Activated CD4-positive, alpha-beta T cell treated with anti-CD3 and anti-CD28 coated beads, Interleukin-2, amount 10 ng/mL, durations not matched to agents 24 days and 14 days (primary cell): ENCODE results near the gene FOXE1. TPM values are rescaled to one million over a fixed set of nuclear protein-coding genes. Genes with fewer than 3 reads are reported as not detected.

Experiments used
- DNase-seq: peaks from one replicate; pipeline ENCODE4 v3.0.0; 2022
- H3K27ac Mint-ChIP-seq: one replicate; pipeline ENCODE4 v1.8.0; 2022; ENCODE audit warnings: mild to moderate bottlenecking, mixed read lengths
- H3K27me3 Mint-ChIP-seq: one replicate; pipeline ENCODE4 v1.8.0; 2022; ENCODE audit warnings: mixed read lengths
- H3K36me3 Mint-ChIP-seq: one replicate; pipeline ENCODE4 v1.8.0; 2022; ENCODE audit warnings: low read depth, mild to moderate bottlenecking, mixed read lengths
- H3K4me1 Mint-ChIP-seq: one replicate; pipeline ENCODE4 v1.8.0; 2021; ENCODE audit warnings: mixed read lengths
- H3K4me3 Mint-ChIP-seq: one replicate; pipeline ENCODE4 v1.8.0; 2022; ENCODE audit warnings: mild to moderate bottlenecking, moderate library complexity, mixed read lengths
- H3K9me3 Mint-ChIP-seq: one replicate; pipeline ENCODE4 v1.8.0; 2021; ENCODE audit warnings: mixed read lengths
- intact Hi-C: fragments of 100-400 bp; cut with micrococcal nuclease; formaldehyde crosslinking; loops from one replicate; pipeline ENCODE4 v1.15.1; 2023
- total RNA-seq: library from RNA; stranded (reverse); gene quantifications from 2 replicates; pipeline ENCODE4 v1.2.3, GENCODE V29; 2022

Gene FOXE1
- total RNA-seq, 1 donor from 2014 or later = not detected

DNA sequence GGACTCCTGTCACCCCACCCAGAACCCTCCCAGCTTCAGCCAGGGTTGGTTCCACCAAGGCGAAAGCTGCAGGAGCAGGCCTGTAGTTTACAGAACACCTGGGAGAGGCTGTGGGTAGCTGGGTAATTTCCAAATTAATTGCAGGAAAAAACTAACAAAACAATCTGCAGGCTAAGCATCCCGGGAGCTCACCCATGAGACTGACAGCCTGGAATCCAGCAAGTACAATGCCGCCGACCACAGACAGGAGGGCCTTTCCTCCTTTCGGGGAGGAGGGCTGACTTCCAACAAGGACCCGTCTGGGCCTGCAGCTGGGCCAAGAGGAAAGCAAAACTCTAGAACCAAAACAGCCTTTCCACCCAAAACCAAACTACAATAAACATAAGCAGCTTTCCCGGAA lies 10.3 kb downstream of the FOXE1 start:
- intact Hi-C loops = no loop called here
- Mint-ChIP-seq H3K27ac (no peak overlapping the region), H3K27me3 (peaks cover 58% of the 10 kb centered on the region), H3K9me3 (peaks cover 13% of the 10 kb centered on the region), H3K4me3 (no peak overlapping the region), H3K36me3 (no peaks in the 10 kb centered on the region), H3K4me1 (no peaks in the 10 kb centered on the region)
- no peak for DNase-seq

DNA sequence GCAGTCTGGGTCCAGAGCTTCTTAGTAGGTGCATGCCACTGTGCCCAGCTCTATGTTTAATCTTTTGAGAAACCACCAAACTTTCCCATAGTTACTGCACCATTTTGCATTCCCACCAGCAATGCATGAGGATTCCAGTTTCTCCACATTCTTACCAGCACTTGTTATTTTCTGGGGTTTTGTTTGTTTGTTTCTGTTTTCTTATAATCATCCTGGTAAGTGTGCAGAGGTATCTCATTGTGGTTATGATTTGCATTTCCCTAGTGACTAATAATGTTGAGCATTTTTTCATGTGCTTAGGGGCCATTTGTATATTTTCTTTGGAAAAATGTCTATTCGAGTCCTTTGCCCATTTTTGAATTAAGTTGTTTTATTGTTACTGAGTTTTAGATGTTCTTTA lies 11.4 kb downstream of the FOXE1 start:
- no peak for DNase-seq
- H3K27ac Mint-ChIP-seq = no peak overlapping the region
- intact Hi-C loops = no loop called here
- H3K4me1 Mint-ChIP-seq = no peaks in the 10 kb centered on the region
- no peaks in the 10 kb centered on the region for H3K36me3 Mint-ChIP-seq
- peaks cover 13% of the 10 kb centered on the region for H3K9me3 Mint-ChIP-seq
- peaks cover 50% of the 10 kb centered on the region for H3K27me3 Mint-ChIP-seq
- no peak overlapping the region for H3K4me3 Mint-ChIP-seq

DNA sequence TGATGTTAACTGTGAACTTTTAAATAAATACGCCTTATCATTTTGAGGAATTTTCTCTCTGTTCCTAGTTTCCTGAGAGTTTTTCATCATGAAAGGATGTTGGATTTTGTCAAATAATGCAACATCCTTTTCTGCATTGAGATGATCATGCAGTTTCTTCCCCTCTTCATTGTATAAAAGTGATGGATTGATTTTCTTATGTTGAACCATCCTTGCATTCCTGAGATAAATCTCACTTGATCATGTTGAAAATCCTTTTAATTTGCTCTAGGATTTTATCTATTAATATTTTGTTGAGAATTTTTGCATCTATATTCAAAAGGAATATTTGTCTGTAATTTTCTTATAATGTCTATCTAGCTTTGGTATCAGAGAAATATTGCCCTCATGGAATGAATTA lies 13.3 kb downstream of the FOXE1 start:
- no peak overlapping the region for H3K27ac Mint-ChIP-seq
- DNase-seq = no peak
- no peaks in the 10 kb centered on the region for H3K4me1 Mint-ChIP-seq
- peaks cover 13% of the 10 kb centered on the region for H3K9me3 Mint-ChIP-seq
- intact Hi-C loops = no loop called here
- peaks cover 36% of the 10 kb centered on the region for H3K27me3 Mint-ChIP-seq
- H3K4me3 Mint-ChIP-seq = no peak overlapping the region
- H3K36me3 Mint-ChIP-seq = no peaks in the 10 kb centered on the region

DNA sequence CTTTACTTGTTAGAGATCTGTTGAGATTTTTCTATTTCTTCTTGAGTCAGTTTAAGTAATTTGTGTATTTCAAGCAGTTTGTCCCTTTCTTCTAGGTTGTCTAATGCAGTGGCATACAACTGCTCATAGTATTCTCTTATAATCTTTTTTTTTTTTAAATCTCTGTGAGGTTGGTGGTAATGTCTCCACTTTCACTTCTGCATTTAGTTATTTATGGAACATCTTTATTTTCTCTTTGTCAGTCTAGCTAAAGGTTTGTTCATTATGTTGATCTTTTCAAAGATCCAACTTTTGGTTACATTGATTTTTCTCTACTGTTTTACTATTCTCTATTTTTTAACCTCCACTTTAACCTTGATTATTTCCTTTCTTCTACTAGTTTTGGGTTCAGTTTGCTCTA lies 13.8 kb downstream of the FOXE1 start:
- intact Hi-C loops = no loop called here
- Mint-ChIP-seq H3K9me3 (peaks cover 13% of the 10 kb centered on the region), H3K36me3 (no peaks in the 10 kb centered on the region)

DNA sequence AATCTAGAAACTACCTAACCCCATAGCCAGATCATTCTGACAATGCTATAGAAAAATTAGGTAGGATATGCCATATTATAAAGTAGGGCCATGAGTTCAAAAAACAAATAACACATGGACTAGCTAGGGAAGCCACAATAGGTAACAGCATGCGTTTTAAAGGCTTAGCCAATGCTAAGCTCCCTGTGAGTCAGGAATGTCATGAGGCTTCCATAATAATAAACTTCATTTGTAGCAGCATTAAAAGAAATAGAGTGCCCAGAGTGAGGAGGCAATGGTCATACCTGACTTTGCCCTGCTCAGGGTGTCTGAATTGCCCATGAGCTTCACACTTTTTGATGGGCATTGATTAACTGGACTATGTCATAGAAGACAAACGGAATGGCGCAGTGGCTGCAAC lies 15.8 kb downstream of the FOXE1 start:
- no peak overlapping the region for H3K4me3 Mint-ChIP-seq
- DNase-seq = no peak
- H3K27ac Mint-ChIP-seq = no peak overlapping the region
- H3K36me3 Mint-ChIP-seq = no peaks in the 10 kb centered on the region
- intact Hi-C loops = no loop called here
- peaks cover 31% of the 10 kb centered on the region for H3K27me3 Mint-ChIP-seq
- H3K4me1 Mint-ChIP-seq = no peaks in the 10 kb centered on the region
- H3K9me3 Mint-ChIP-seq = peaks cover 13% of the 10 kb centered on the region

More for the DNA sequence above, 13.8 kb downstream of the FOXE1 start:
- DNase-seq = no peak
- Mint-ChIP-seq H3K27me3 (peaks cover 37% of the 10 kb centered on the region), H3K4me1 (no peaks in the 10 kb centered on the region), H3K27ac (no peak overlapping the region), H3K4me3 (no peak overlapping the region)

DNA sequence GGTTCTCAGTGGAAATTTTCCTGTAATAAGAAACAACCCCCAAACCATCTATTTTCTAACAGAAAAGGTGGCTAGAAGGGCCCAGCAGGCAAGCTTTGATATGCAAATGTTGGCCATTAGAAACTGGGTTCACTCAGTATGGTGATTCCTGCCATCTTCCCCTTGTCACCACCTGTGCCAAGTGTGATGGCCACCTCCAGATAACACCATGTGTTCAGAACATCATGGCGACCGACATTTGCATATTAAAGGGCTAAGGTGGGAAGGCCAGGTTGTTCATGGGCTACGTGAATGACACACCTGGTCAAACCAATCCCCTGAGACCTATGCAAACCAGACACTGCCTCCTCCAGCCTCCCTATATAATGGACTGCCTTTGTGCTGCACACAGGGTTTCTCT lies 20.4 kb downstream of the FOXE1 start:
- Mint-ChIP-seq H3K4me1 (no peaks in the 10 kb centered on the region), H3K9me3 (no peaks in the 10 kb centered on the region), H3K36me3 (no peaks in the 10 kb centered on the region), H3K4me3 (no peak overlapping the region), H3K27me3 (peaks cover 15% of the 10 kb centered on the region), H3K27ac (no peak overlapping the region)
- DNase-seq = peak; percentile 45
- intact Hi-C loops = no loop called here

DNA sequence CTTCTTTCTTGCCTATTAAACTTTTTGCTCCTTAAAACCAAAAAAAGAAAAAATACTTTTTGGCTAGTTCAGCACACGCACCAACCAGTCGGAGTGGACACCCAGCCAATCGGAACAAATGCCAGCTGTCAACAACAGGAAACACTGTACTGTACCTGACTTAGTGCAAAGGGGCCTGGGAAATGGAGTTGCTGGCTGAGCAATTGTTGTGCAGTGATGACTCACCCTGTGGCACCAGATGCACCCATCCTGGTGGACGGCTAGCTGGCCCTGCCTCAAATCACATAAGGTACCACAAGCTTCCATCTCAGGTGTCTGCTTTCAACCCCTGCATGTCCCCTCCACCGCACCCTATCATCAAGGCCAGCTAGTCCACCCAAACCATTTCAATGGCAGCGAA lies 20.9 kb downstream of the FOXE1 start:
- DNase-seq = peak; percentile 48
- Mint-ChIP-seq H3K27me3 (peaks cover 15% of the 10 kb centered on the region), H3K9me3 (no peaks in the 10 kb centered on the region), H3K4me3 (no peak overlapping the region), H3K4me1 (no peaks in the 10 kb centered on the region), H3K27ac (no peak overlapping the region), H3K36me3 (no peaks in the 10 kb centered on the region)
- intact Hi-C loops = no loop called here

DNA sequence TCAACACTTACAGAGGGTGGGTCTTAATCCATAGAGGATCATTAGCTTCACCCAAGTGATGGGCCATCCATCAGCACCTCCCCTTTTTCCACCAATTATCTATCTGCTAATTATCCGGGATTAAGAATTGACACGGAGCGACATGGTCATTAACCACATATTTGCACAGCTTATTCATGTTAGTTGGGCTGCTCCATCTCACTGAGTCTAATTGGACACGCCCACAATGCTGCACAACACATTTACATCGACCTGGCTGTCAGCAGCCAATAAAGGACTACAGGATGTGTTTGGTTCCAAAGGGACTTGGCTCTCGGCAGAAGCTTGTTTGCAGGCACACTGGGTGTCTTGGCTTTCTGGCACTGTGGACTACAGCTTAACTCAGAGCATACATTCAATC lies 21.6 kb downstream of the FOXE1 start:
- Mint-ChIP-seq H3K9me3 (no peaks in the 10 kb centered on the region), H3K27me3 (peaks cover 12% of the 10 kb centered on the region)
- intact Hi-C loops = no loop called here

DNA sequence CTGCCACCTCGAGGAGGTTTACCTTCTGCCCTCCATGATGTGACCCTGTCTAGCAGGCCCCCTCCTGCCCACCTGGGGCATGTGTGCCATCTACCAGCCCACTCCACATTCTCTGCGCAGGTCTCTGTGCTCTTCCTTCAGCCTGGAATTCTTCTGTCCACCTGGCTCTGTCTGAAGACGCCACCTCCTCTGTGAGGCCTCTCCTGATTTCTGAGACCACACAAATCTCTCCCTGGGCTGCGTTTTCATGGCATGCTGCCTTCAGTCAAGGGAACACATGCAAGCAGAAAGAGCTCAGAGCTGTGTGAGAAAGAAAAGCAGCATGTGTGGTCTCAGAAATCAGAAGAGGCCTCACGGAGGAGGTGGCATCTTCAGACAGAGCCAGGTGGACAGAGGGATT lies 22.1 kb downstream of the FOXE1 start:
- peak; percentile 49 for DNase-seq
- Mint-ChIP-seq H3K4me3 (no peak overlapping the region), H3K36me3 (no peaks in the 10 kb centered on the region), H3K27ac (no peak overlapping the region), H3K4me1 (no peaks in the 10 kb centered on the region), H3K27me3 (peaks cover 12% of the 10 kb centered on the region), H3K9me3 (no peaks in the 10 kb centered on the region)
- intact Hi-C loops = no loop called here

More for the DNA sequence above, 21.6 kb downstream of the FOXE1 start:
- H3K27ac Mint-ChIP-seq = no peak overlapping the region
- no peaks in the 10 kb centered on the region for H3K36me3 Mint-ChIP-seq
- no peak overlapping the region for H3K4me3 Mint-ChIP-seq
- no peaks in the 10 kb centered on the region for H3K4me1 Mint-ChIP-seq
- DNase-seq = no peak

DNA sequence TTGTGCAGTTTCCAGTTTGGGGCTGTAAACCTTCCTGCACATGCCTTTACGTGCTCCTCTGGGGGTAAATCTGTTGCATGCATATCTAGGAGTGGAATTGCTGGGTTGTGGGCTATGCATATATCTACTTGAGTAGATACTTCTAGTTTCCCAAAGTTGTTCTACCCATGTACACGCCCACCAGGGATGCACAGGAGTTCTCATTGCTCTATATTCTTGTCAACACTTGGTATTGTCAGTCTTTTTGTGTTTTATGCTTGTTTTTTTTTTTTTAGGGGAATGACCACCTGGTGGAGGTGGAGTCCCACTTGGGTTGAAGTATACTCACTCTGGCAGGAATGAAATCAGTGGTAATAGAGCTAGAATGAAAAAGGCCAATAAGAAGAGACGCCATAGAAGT lies 23.0 kb downstream of the FOXE1 start:
- Mint-ChIP-seq H3K27me3 (peaks cover 14% of the 10 kb centered on the region), H3K36me3 (no peaks in the 10 kb centered on the region), H3K4me3 (no peak overlapping the region), H3K4me1 (no peaks in the 10 kb centered on the region), H3K9me3 (no peaks in the 10 kb centered on the region), H3K27ac (no peak overlapping the region)
- intact Hi-C loops = no loop called here
- DNase-seq = peak; percentile 39

DNA sequence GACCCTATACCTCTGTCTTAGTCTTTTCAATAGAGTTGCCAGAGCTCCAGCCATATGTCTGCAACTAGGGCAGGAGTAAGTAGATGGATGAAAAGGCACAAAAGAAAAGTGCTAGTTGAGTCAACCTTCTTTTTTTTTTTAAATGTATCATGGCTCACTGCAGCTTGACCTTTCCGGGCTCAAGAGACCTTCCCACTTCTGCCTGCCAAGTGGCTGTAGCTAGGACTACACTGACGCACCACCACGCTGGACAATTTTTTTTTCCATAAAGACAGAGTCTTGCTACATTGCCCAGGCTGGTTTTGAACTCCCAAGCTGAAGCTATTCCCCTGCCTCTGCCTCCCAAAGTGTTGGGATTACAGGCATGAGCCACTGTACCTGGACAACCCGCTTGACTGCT lies 27.3 kb downstream of the FOXE1 start:
- DNase-seq = peak; percentile 40
- intact Hi-C loops = no loop called here
- H3K4me1 Mint-ChIP-seq = no peaks in the 10 kb centered on the region
- H3K27me3 Mint-ChIP-seq = peaks cover 19% of the 10 kb centered on the region
- no peaks in the 10 kb centered on the region for H3K9me3 Mint-ChIP-seq
- no peaks in the 10 kb centered on the region for H3K36me3 Mint-ChIP-seq
- H3K4me3 Mint-ChIP-seq = no peak overlapping the region
- H3K27ac Mint-ChIP-seq = no peak overlapping the region

DNA sequence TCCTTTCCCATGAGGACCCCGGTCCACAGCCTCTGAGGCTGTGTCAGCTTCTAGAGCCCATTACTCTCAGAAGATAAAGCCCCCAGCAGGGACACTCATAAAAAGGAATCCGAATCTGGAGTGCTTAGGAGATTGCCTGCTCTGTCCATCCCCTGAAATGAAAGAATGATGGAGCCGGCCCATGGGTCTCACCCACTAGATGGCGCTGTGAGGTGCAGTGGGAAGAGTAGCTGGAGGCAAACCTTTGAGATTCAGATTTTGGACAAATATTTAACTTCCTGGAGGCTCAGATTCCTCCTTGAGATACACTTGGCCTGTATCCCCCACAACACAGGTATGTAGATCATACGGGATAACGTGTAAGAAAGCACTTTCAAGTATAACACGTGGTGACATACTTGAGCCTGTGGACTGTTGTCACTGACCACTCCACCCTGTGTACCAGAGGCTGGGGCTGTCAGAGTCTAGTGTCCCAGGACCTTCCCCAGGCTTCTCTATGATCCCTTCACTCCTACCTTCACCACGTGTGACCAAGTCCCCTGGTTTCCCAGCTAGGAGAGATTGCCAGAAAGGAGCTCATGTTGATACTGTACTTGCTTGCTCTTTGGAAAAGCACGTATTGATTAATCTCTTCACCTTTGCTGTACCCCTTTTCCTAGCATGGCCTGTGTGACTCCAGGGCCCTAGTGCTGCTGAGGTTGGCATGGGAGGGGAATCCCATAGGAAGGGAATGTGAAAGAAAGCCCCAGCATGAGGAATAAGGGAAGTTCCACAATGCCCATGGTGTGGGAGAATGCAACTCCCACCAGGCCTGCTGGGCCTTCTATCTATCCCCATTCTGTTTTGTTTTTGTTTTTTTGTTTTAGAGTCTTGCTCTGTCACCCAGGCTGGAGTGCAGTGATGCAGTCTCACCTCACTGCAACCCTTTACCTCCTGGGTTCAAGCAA lies 37.2 kb downstream of the FOXE1 start:
- Mint-ChIP-seq H3K36me3 (no peaks in the 10 kb centered on the region), H3K27me3 (peaks cover 3% of the 10 kb centered on the region), H3K27ac (no peak overlapping the region), H3K4me1 (peaks cover 6% of the 10 kb centered on the region), H3K9me3 (peaks cover 4% of the 10 kb centered on the region), H3K4me3 (no peak overlapping the region)
- intact Hi-C loops = loop anchor here (1.0 to 5.0 kb wide), 2 partner anchors 11 to 62 kb away; no protein-coding TSS in a partner anchor
- DNase-seq = peak; percentile 91

DNA sequence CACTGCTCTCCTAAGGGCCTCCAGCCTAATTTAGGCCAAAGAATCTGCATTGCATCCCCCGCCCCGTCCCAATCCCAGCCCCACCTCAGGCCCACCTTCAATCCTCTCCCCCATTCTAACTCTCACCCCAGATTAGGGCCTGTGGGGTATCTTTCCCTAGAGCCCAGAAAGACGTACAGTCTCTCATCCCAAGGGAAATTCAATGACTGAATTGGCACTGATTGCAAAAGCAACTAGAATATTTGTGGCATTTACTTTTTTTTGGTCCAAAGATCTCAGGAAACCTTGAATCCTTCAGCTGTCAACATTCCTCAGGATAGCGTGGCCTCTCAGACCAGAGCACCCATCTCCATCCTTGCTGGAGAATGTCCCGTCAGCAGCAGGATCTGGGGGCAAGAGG lies 38.7 kb downstream of the FOXE1 start:
- Mint-ChIP-seq H3K4me1 (peaks cover 9% of the 10 kb centered on the region), H3K4me3 (no peak overlapping the region)
- intact Hi-C loops = loop anchor here (5.0 kb wide), 1 partner anchor 61 kb away; no protein-coding TSS in a partner anchor

DNA sequence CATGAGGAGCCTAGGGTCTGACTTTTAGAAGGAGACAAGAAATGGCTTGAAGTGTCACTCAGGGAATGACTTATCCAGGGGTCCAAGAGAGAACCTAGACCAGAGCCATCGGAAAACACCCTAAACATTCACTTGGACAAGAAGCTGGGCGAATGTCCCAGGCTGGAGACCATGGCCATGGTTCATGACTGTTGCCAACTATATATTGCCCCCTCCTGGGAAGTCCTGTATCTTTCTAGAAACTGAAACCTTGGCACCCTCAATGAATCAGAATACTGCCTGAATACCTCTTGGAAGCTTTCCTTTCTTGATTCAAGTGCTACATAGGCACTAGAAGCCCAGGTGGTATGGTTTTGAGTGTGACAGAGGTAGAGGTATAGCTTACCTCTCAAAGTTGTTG lies 39.4 kb downstream of the FOXE1 start:
- Mint-ChIP-seq H3K4me3 (no peak overlapping the region), H3K4me1 (peaks cover 9% of the 10 kb centered on the region), H3K9me3 (peaks cover 4% of the 10 kb centered on the region), H3K27ac (no peak overlapping the region), H3K36me3 (peaks cover 1% of the 10 kb centered on the region), H3K27me3 (peaks cover 3% of the 10 kb centered on the region)
- no peak for DNase-seq
- intact Hi-C loops = loop anchor here (5.0 kb wide), 1 partner anchor 60 kb away; no protein-coding TSS in a partner anchor

More for the DNA sequence above, 38.7 kb downstream of the FOXE1 start:
- no peak overlapping the region for H3K27ac Mint-ChIP-seq
- DNase-seq = no peak
- H3K36me3 Mint-ChIP-seq = peaks cover 1% of the 10 kb centered on the region
- peaks cover 4% of the 10 kb centered on the region for H3K9me3 Mint-ChIP-seq
- peaks cover 3% of the 10 kb centered on the region for H3K27me3 Mint-ChIP-seq
